ACC112 (cell line): ENCODE data around the gene MDK.

Experiments
- H2AFZ ChIP-seq: fragments of 200-600 bp; sonication (generic); one replicate; pipeline ENCODE4 v1.6.0; 2017; ENCODE audit warnings: antibody characterized with exemption, low read length; ENCODE audit not compliant: unreplicated experiment
- H3K27ac ChIP-seq: fragments of 200-600 bp; sonication (generic); 2 replicates; pipeline ENCODE4 v1.5.1; 2014; ENCODE audit warnings: low read depth, mild to moderate bottlenecking, antibody characterized with exemption, low read length, moderate library complexity
- H3K27me3 ChIP-seq: fragments of 200-600 bp; sonication (generic); 2 replicates; pipeline ENCODE4 v1.6.1; 2014; ENCODE audit warnings: mild to moderate bottlenecking, antibody characterized with exemption, low read length, moderate library complexity, mixed read lengths; ENCODE audit not compliant: insufficient read depth
- H3K36me3 ChIP-seq: fragments of 200-600 bp; sonication (generic); 2 replicates; pipeline ENCODE4 v1.6.1; 2016; ENCODE audit warnings: mild to moderate bottlenecking, antibody characterized with exemption, low read length, moderate library complexity, mixed read lengths; ENCODE audit not compliant: insufficient read depth
- H3K4me1 ChIP-seq: fragments of 200-600 bp; sonication (generic); one replicate; pipeline ENCODE4 v1.6.1; 2016; ENCODE audit warnings: low read length, mixed read lengths; ENCODE audit not compliant: insufficient read depth, unreplicated experiment, control insufficient read depth
- H3K4me3 ChIP-seq: fragments of 200-600 bp; sonication (generic); 2 replicates; pipeline ENCODE4 v1.5.1; 2014; ENCODE audit warnings: mild to moderate bottlenecking, low read depth, low read length
- H3K79me2 ChIP-seq: fragments of 200-600 bp; sonication (generic); one replicate; pipeline ENCODE4 v1.6.0; 2016; ENCODE audit warnings: low read length; ENCODE audit not compliant: control insufficient read depth, unreplicated experiment, insufficient read depth

Gene MDK

DNA sequence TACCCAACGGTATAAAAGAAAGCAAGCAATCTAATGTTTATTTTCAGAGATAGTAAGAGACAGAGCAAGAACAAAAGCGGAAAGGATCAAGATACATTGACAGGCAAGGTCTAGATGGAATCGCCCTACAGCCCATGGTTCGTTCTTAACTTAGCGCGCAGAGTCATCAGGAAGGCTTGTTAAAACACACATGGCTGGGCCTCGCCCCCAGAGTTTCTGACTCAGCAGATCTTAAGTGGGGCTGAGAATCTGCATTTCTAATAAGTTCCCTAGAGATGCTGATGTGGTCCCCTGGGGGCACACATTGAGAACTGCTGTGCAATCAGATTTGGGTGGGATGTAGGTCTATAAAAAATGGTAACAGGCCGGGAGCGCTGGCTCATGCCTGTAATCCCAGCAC, 45.9 kb downstream of the MDK start:
- no peaks in the 10 kb centered on the region for H3K36me3 ChIP-seq
- no peaks in the 10 kb centered on the region for H3K27me3 ChIP-seq
- no peaks in the 10 kb centered on the region for H3K4me1 ChIP-seq
- H3K4me3 ChIP-seq = no peak overlapping the region
- no peaks in the 10 kb centered on the region for H3K79me2 ChIP-seq
- H2AFZ ChIP-seq = no peak overlapping the region
- H3K27ac ChIP-seq = no peak overlapping the region

- H3K27ac ChIP-seq = no peak overlapping the region
Measured at GRCh38 chr11:46429717-46430116, 48.2 kb downstream of the MDK start.

GRCh38 chr11:46431211-46431610, 49.7 kb downstream of the MDK start:
- Histone ChIP-seq H3K27ac (no peak overlapping the region), H3K4me1 (no peaks in the 10 kb centered on the region), H2AFZ (no peak overlapping the region), H3K36me3 (peaks cover 15% of the 10 kb centered on the region; the same call in 1 of the 2 replicates), H3K4me3 (no peak overlapping the region), H3K79me2 (no peaks in the 10 kb centered on the region), H3K27me3 (no peaks in the 10 kb centered on the region)

More at GRCh38 chr11:46429717-46430116, 48.2 kb downstream of the MDK start:
- Histone ChIP-seq H3K4me3 (no peak overlapping the region), H3K4me1 (no peaks in the 10 kb centered on the region), H3K36me3 (peaks cover 14% of the 10 kb centered on the region; the same call in 1 of the 2 replicates), H3K79me2 (no peaks in the 10 kb centered on the region), H3K27me3 (no peaks in the 10 kb centered on the region), H2AFZ (no peak overlapping the region)
